Ascending aorta (tissue), 2 donors: ENCODE results near the gene FKBP7. TPM values are rescaled to one million over a fixed set of nuclear protein-coding genes. Genes with fewer than 3 reads are reported as not detected.
"Not testable (repeated sequence)": the region's sequence is repeated elsewhere in the genome, so short reads cannot be mapped to it uniquely, and the experiment has no call there.

Source experiments
- DNase-seq, 2 donors: peaks; one replicate each; pipeline ENCODE4 v3.0.0-alpha.2; 2019; ENCODE audit warnings: low spot score in 2 of 2
- H3K27ac ChIP-seq, 2 donors: fragments of 200-600 bp; sonication (generic); one replicate each; pipeline ENCODE4 v1.5.1; 2016 to 2017; ENCODE audit warnings: mild to moderate bottlenecking in 1 of 2
- H3K27me3 ChIP-seq: fragments of 200-600 bp; sonication (generic); one replicate; pipeline ENCODE4 v1.5.1; 2017
- H3K36me3 ChIP-seq, 2 donors: fragments of 200-600 bp; sonication (generic); one replicate each; pipeline ENCODE4 v1.5.1; 2016
- H3K4me1 ChIP-seq, 2 donors: fragments of 200-600 bp; sonication (generic); one replicate each; pipeline ENCODE4 v1.5.1; 2016 to 2017; ENCODE audit warnings: mild to moderate bottlenecking in 1 of 2
- H3K4me3 ChIP-seq, 2 donors: fragments of 200-600 bp; sonication (generic); one replicate each; pipeline ENCODE4 v1.5.1; 2016 to 2017; ENCODE audit warnings: mild to moderate bottlenecking in 1 of 2
- H3K9me3 ChIP-seq, 2 donors: fragments of 200-600 bp; sonication (generic); one replicate each; pipeline ENCODE4 v1.5.1; 2016
- CTCF ChIP-seq, 3 experiments: fragments of 200-600 bp in 2 of 3; fragments of 450-650 bp in 1 of 3; sonication (generic) in 2 of 3; IDR thresholded peaks; one replicate each; pipeline ENCODE4 v1.5.1; 2016 to 2019; ENCODE audit warnings: antibody characterized with exemption in 3 of 3, mild to moderate bottlenecking in 1 of 3, moderate library complexity in 1 of 3
- intact Hi-C: fragments of 100-400 bp; cut with DNase I; formaldehyde crosslinking; loops from one replicate; pipeline ENCODE4 v1.15.1; 2023
- total RNA-seq: library from RNA; depleted of rRNA; stranded (reverse); fragments of >200 nt; gene quantifications from one replicate; pipeline ENCODE4 v1.1.0, GENCODE V29; 2016

FKBP7 gene
- 7.7 TPM for total RNA-seq

GRCh38 chr2:178478439-178479274 lies at the start of gene FKBP7:
TSS of gene FKBP7 (minus strand) at chr2:178478600. CDS start at chr2:178478499, 101 bp downstream.
- H3K4me3 ChIP-seq: peak within 1 kb of the TSS; percentile 77 to 89
- peak; percentile 34 to 56 (median 49) for TF ChIP-seq CTCF (IDR thresholded peaks at IDR 0.05)
- H3K9me3 ChIP-seq: no peaks in the 10 kb centered on the region
- intact Hi-C loops: loop anchor here (1.0 to 10.0 kb wide), 3 partner anchors 27 to 1204 kb away; partner anchors contain the start of genes PJVK, PRKRA and RBM45
- H3K4me1 ChIP-seq: peaks cover 0 to 23% of the 10 kb centered on the region in 2 donors
- no peaks in the 10 kb centered on the region for H3K27me3 ChIP-seq
- H3K36me3 ChIP-seq: no peaks in the 10 kb centered on the region
- DNase-seq: peak; percentile 53 to 92
- peak within 1 kb of the TSS; percentile 78 to 94 for H3K27ac ChIP-seq

GRCh38 chr2:178527592-178527991 lies 49.2 kb upstream of the FKBP7 start:
- Histone ChIP-seq H3K27me3 (no peaks in the 10 kb centered on the region), H3K27ac (no peak overlapping the region), H3K4me3 (no peak overlapping the region), H3K4me1 (peaks cover 0 to 6% of the 10 kb centered on the region in 2 donors), H3K36me3 (peaks cover 12 to 15% of the 10 kb centered on the region in 2 donors), H3K9me3 (no peaks in the 10 kb centered on the region)
- no peak for DNase-seq
- TF ChIP-seq CTCF (IDR thresholded peaks at IDR 0.05): no peak
- intact Hi-C loops: no loop called here

- intact Hi-C loops: no loop called here
- H3K9me3 ChIP-seq: no peaks in the 10 kb centered on the region
- H3K4me3 ChIP-seq: no peak overlapping the region
- peaks cover 0 to 6% of the 10 kb centered on the region in 2 donors for H3K4me1 ChIP-seq
- H3K36me3 ChIP-seq: peaks cover 2% of the 10 kb centered on the region in 2 donors
- TF ChIP-seq CTCF (IDR thresholded peaks at IDR 0.05): no peak
- no peak overlapping the region for H3K27ac ChIP-seq
- DNase-seq: no peak
- no peaks in the 10 kb centered on the region for H3K27me3 ChIP-seq
These were observed 47.9 kb upstream of the FKBP7 start for GRCh38 chr2:178526256-178526655.

GRCh38 chr2:178525460-178525859 lies 47.1 kb upstream of the FKBP7 start:
- intact Hi-C loops, H3K4me3 ChIP-seq, DNase-seq: not testable (repeated sequence)

GRCh38 chr2:178525010-178525409 lies 46.6 kb upstream of the FKBP7 start:
- H3K27me3 ChIP-seq, intact Hi-C loops, H3K4me3 ChIP-seq, H3K9me3 ChIP-seq, H3K27ac ChIP-seq, H3K4me1 ChIP-seq, DNase-seq, H3K36me3 ChIP-seq: not testable (repeated sequence)

More at GRCh38 chr2:178525460-178525859, 47.1 kb upstream of the FKBP7 start:
- H3K27ac ChIP-seq, H3K27me3 ChIP-seq, H3K9me3 ChIP-seq, H3K4me1 ChIP-seq, H3K36me3 ChIP-seq: not testable (repeated sequence)

- no peaks in the 10 kb centered on the region for H3K9me3 ChIP-seq
- peaks cover 0 to 4% of the 10 kb centered on the region in 2 donors for H3K36me3 ChIP-seq
- H3K27me3 ChIP-seq: no peaks in the 10 kb centered on the region
- peaks cover 0 to 6% of the 10 kb centered on the region in 2 donors for H3K4me1 ChIP-seq
- no peak for TF ChIP-seq CTCF (IDR thresholded peaks at IDR 0.05)
- H3K27ac ChIP-seq: peak overlapping the region; percentile 60 to 71
- intact Hi-C loops: loop anchor here (1.0 to 5.0 kb wide), 2 partner anchors 41 to 72 kb away; partner anchors contain the start of genes PJVK, PLEKHA3 and PRKRA
- no peak for DNase-seq
- peak overlapping the region; percentile 67 to 76 for H3K4me3 ChIP-seq
These were observed 45.3 kb upstream of the FKBP7 start for GRCh38 chr2:178523596-178524134.
